WTC11 (cell line): ENCODE measurements around the gene KANK4.

Experiments
- ETV6 ChIP-seq: sonication (generic); formaldehyde crosslinking; IDR thresholded peaks from 2 replicates; pipeline ENCODE4 v1.8.1; 2022; ENCODE audit warnings: mild to moderate bottlenecking, missing genetic modification reagents
- NFE2L1 ChIP-seq: sonication (generic); formaldehyde crosslinking; IDR thresholded peaks from 2 replicates; pipeline ENCODE4 v1.8.1; 2023; ENCODE audit warnings: missing genetic modification reagents
- NR3C1 ChIP-seq: sonication (generic); formaldehyde crosslinking; conservative IDR thresholded peaks from 2 replicates; pipeline ENCODE4 v1.8.1; 2023; ENCODE audit warnings: low read depth, mild to moderate bottlenecking, missing genetic modification reagents
- SMAD3 ChIP-seq: sonication (generic); formaldehyde crosslinking; IDR thresholded peaks from 2 replicates; pipeline ENCODE4 v1.8.0; 2022; ENCODE audit warnings: missing genetic modification reagents, mild to moderate bottlenecking, borderline replicate concordance
- TF ChIP-seq, protein P1 (sequence below): sonication (generic); formaldehyde crosslinking; IDR thresholded peaks from 2 replicates; pipeline ENCODE4 v1.8.1; 2023; ENCODE audit warnings: mild to moderate bottlenecking, missing genetic modification reagents
- TF ChIP-seq, protein P2 (sequence below): fragments of 200-600 bp; IDR thresholded peaks from 2 replicates; pipeline ENCODE4 v1.8.0; 2022; ENCODE audit warnings: antibody characterized with exemption
- TF ChIP-seq, protein P3 (sequence below): sonication (generic); formaldehyde crosslinking; IDR thresholded peaks from 2 replicates; pipeline ENCODE4 v1.8.0; 2022; ENCODE audit warnings: mild to moderate bottlenecking, missing genetic modification reagents
- TF ChIP-seq, protein P4 (sequence below): sonication (generic); formaldehyde crosslinking; IDR thresholded peaks from 2 replicates; pipeline ENCODE4 v1.8.1; 2023; ENCODE audit warnings: mild to moderate bottlenecking, missing genetic modification reagents

DNA sequence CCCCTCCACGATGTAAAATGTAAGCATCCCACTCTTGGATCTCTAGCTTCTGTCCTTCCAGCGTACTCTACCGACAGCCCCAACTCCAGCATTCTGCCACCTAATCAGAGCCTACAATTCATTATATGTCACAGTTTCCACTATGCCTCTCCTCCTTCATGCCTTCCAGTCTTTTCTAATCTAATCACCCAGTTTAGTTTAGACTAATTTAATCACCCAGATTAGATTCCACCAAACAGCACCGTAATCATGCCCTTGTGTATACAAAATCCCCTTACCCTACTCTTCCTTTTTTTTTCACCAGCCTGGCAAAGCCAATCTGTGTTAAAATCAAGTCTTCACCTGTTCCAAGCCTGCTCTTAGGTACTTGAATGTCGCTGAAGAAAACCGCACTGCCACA is 49.8 kb upstream of the KANK4 start:
- TF ChIP-seq SMAD3 (CRISPR knock-in tag) (no peak), NFE2L1 (CRISPR knock-in tag) (no peak), NR3C1 (CRISPR knock-in tag) (no peak), ETV6 (CRISPR knock-in tag) (no peak)
- TF ChIP-seq, protein P1, sequence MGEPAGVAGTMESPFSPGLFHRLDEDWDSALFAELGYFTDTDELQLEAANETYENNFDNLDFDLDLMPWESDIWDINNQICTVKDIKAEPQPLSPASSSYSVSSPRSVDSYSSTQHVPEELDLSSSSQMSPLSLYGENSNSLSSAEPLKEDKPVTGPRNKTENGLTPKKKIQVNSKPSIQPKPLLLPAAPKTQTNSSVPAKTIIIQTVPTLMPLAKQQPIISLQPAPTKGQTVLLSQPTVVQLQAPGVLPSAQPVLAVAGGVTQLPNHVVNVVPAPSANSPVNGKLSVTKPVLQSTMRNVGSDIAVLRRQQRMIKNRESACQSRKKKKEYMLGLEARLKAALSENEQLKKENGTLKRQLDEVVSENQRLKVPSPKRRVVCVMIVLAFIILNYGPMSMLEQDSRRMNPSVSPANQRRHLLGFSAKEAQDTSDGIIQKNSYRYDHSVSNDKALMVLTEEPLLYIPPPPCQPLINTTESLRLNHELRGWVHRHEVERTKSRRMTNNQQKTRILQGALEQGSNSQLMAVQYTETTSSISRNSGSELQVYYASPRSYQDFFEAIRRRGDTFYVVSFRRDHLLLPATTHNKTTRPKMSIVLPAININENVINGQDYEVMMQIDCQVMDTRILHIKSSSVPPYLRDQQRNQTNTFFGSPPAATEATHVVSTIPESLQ (CRISPR knock-in tag), result no peak
- TF ChIP-seq, protein P2, sequence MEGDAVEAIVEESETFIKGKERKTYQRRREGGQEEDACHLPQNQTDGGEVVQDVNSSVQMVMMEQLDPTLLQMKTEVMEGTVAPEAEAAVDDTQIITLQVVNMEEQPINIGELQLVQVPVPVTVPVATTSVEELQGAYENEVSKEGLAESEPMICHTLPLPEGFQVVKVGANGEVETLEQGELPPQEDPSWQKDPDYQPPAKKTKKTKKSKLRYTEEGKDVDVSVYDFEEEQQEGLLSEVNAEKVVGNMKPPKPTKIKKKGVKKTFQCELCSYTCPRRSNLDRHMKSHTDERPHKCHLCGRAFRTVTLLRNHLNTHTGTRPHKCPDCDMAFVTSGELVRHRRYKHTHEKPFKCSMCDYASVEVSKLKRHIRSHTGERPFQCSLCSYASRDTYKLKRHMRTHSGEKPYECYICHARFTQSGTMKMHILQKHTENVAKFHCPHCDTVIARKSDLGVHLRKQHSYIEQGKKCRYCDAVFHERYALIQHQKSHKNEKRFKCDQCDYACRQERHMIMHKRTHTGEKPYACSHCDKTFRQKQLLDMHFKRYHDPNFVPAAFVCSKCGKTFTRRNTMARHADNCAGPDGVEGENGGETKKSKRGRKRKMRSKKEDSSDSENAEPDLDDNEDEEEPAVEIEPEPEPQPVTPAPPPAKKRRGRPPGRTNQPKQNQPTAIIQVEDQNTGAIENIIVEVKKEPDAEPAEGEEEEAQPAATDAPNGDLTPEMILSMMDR, result no peak
- TF ChIP-seq, protein P3, sequence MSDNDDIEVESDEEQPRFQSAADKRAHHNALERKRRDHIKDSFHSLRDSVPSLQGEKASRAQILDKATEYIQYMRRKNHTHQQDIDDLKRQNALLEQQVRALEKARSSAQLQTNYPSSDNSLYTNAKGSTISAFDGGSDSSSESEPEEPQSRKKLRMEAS (CRISPR knock-in tag), result no peak
- TF ChIP-seq, protein P4, sequence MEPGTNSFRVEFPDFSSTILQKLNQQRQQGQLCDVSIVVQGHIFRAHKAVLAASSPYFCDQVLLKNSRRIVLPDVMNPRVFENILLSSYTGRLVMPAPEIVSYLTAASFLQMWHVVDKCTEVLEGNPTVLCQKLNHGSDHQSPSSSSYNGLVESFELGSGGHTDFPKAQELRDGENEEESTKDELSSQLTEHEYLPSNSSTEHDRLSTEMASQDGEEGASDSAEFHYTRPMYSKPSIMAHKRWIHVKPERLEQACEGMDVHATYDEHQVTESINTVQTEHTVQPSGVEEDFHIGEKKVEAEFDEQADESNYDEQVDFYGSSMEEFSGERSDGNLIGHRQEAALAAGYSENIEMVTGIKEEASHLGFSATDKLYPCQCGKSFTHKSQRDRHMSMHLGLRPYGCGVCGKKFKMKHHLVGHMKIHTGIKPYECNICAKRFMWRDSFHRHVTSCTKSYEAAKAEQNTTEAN (CRISPR knock-in tag), result no peak
